Measurements from ENCODE around the gene TNFSF9. TPM values are rescaled to one million over a fixed set of nuclear protein-coding genes. Genes with fewer than 3 reads are reported as not detected.

TNFSF9 gene
- total and polyA plus RNA-seq, 2 of the 8 experiments (the other 6 are each of a cell fraction or from before 2014, with no cell fraction given), result 1.7 to 4.4 TPM

- FAIRE-seq, result no peak
- Histone ChIP-seq H3K14ac (ENCODE audit: insufficient read length) (no peak overlapping the region), H3K56ac (replicated peaks; ENCODE audit: insufficient read length, low read depth, low read length) (no peak overlapping the region), H4K5ac (ENCODE audit: insufficient read length, low read depth, low read length) (no peak overlapping the region), H4K8ac (ENCODE audit: extremely low read depth, insufficient read depth, low read length) (no peak overlapping the region), H2BK12ac (ENCODE audit: low read depth, low read length) (no peak overlapping the region), H3K23ac (ENCODE audit: insufficient read length) (no peak overlapping the region), H3K36me3 (ENCODE audit: control insufficient read depth in 2 of 4, insufficient read depth in 4 of 4, low read length in 3 of 4) (no peaks in the 10 kb centered on the region), H3K27me3 (replicated peaks in 1 of 4; ENCODE audit: control insufficient read depth in 3 of 4, extremely low read depth in 1 of 4, insufficient read depth in 3 of 4, low read length in 3 of 4) (peaks cover 0 to 2% (median 0%) of the 10 kb centered on the region in 4 experiments; a peak in 1 of 7 replicates), H2BK20ac (ENCODE audit: low read length) (no peak overlapping the region), H3K79me1 (ENCODE audit: low read depth, low read length) (no peaks in the 10 kb centered on the region), H3K27ac (ENCODE audit: low read depth, low read length) (no peak overlapping the region), H2BK120ac (replicated peaks; ENCODE audit: low read depth, low read length) (no peak overlapping the region), H3K23me2 (ENCODE audit: low read depth, low read length) (peaks cover 12% of the 10 kb centered on the region; the same call in 1 of the 2 replicates), H3K9ac (replicated peaks in 1 of 4; ENCODE audit: extremely low read depth in 1 of 4, low read depth in 3 of 4, low read length in 3 of 4) (no peak overlapping the region), H3K4ac (replicated peaks; ENCODE audit: insufficient read length, low read depth, low read length) (no peak overlapping the region), H3K9me3 (ENCODE audit: insufficient read depth in 2 of 2, low read depth in 1 of 2, low read length in 1 of 2) (no peaks in the 10 kb centered on the region), H2AFZ (ENCODE audit: low read length) (no peak overlapping the region), H4K20me1 (replicated peaks in 1 of 2; ENCODE audit: control insufficient read depth in 1 of 2, insufficient read depth in 2 of 2, low read length in 2 of 2) (peaks cover 0 to 3% of the 10 kb centered on the region in 2 experiments), H3K79me2 (ENCODE audit: control insufficient read depth in 1 of 2, insufficient read depth in 2 of 2, low read length in 2 of 2) (no peaks in the 10 kb centered on the region), H2AK5ac (ENCODE audit: low read depth, low read length) (no peak overlapping the region), H3K4me3 (ENCODE audit: extremely low read depth in 1 of 4, insufficient read depth in 2 of 4, low read depth in 3 of 4, low read length in 4 of 4) (no peak overlapping the region), H2BK15ac (ENCODE audit: low read length) (no peak overlapping the region), H4K91ac (replicated peaks; ENCODE audit: insufficient read length, low read length) (no peak overlapping the region), H3K4me1 (replicated peaks in 1 of 4; ENCODE audit: control insufficient read depth in 3 of 4, insufficient read depth in 4 of 4, low read length in 3 of 4) (peaks cover 0 to 4% (median 1%) of the 10 kb centered on the region in 4 experiments; a peak in 2 of 7 replicates), H2BK5ac (ENCODE audit: low read depth, low read length) (no peak overlapping the region), H3K4me2 (ENCODE audit: insufficient read depth in 1 of 2, low read depth in 2 of 2, low read length in 2 of 2) (no peak overlapping the region), H3K18ac (ENCODE audit: extremely low read depth, low read length) (no peak overlapping the region)
- 93% methylated on average over 15 of the region's 15 CpGs; no CpG with 5 or more reads in 1 of the 2 experiments for WGBS, 2 experiments (ENCODE audit: extremely low coverage in 1 of 2, insufficient coverage in 1 of 2, insufficient read length in 1 of 2, insufficient replicate concordance in 2 of 2, low coverage in 1 of 2, low lambda C conversion rate in 2 of 2, missing lambda C conversion rate in 1 of 2)
- CTCF ChIA-PET (ENCODE audit: partially characterized antibody), result interaction anchor here (1.0 kb wide), 1 partner anchor 124 kb away, joined by 3 read pairs; no protein-coding TSS in a partner anchor
- TF ChIP-seq KDM5A (IDR thresholded peaks at IDR 0.05; ENCODE audit: low read length) (no peak), RBBP5 (IDR thresholded peaks at IDR 0.05; ENCODE audit: borderline replicate concordance, low read depth, low read length) (no peak)
- POLR2A ChIA-PET (ENCODE audit: partially characterized antibody), result interaction anchor here (1.3 to 1.4 kb wide), 2 partner anchors 16 to 18 kb away, joined by 3 to 4 read pairs; partner anchors contain the start of gene TNFSF9
- DNase-seq (ENCODE audit: low read depth in 1 of 2, low spot score in 2 of 2), result no peak
Observed at GRCh38 chr19:6514926-6515544, 15.8 kb upstream of the TNFSF9 start.

Measured in H1 (cell line).